ENCODE results near the gene EGLN2. TPM values are rescaled to one million over a fixed set of nuclear protein-coding genes. Genes with fewer than 3 reads are reported as not detected.
"Not testable (repeated sequence)": the region's sequence is repeated elsewhere in the genome, so short reads cannot be mapped to it uniquely, and the experiment has no call there.

EGLN2 gene
- 42.2 TPM for total RNA-seq

- DNase-seq (ENCODE audit: low spot score) (peak; percentile 100), ATAC-seq (peak; percentile 83)
Observed at GRCh38 chr19:40798683-40799557, at the start of gene EGLN2. Gene EGLN2 (plus strand): TSS chr19:40799191. CDS start chr19:40800573, 1,382 bp downstream.

- DNase-seq (ENCODE audit: low spot score) (peak; percentile 100), ATAC-seq (peak; percentile 85)
Observed at GRCh38 chr19:40750058-40750873, 48.7 kb upstream of the EGLN2 start, which contains the start of gene ACTMAP. Gene ACTMAP (minus strand): TSS chr19:40750477. CDS start chr19:40749803, 674 bp downstream.

- peak; percentile 79 for ATAC-seq
- DNase-seq (ENCODE audit: low spot score): peak; percentile 97
Observed at GRCh38 chr19:40750874-40751537, 48.0 kb upstream of the EGLN2 start, which contains the start of gene SNRPA. Gene SNRPA (plus strand): TSS chr19:40751203. CDS start chr19:40751409, 206 bp downstream.

GRCh38 chr19:40752257-40752781 lies 46.7 kb upstream of the EGLN2 start:
- no peak for ATAC-seq
- no peak for DNase-seq (ENCODE audit: low spot score)

- ATAC-seq: peak; percentile 45
Observed at GRCh38 chr19:40754611-40755247, 44.3 kb upstream of the EGLN2 start.

GRCh38 chr19:40755248-40755624 lies 43.8 kb upstream of the EGLN2 start:
- ATAC-seq: no peak

More at GRCh38 chr19:40754611-40755247, 44.3 kb upstream of the EGLN2 start:
- DNase-seq (ENCODE audit: low spot score): peak; percentile 73

GRCh38 chr19:40755791-40756190 lies 43.2 kb upstream of the EGLN2 start:
- DNase-seq (ENCODE audit: low spot score): no peak
- no peak for ATAC-seq

More at GRCh38 chr19:40755248-40755624, 43.8 kb upstream of the EGLN2 start:
- no peak for DNase-seq (ENCODE audit: low spot score)

- DNase-seq (ENCODE audit: low spot score): no peak
- no peak for ATAC-seq
Observed at GRCh38 chr19:40756502-40757110, 42.4 kb upstream of the EGLN2 start.

GRCh38 chr19:40758491-40758890 lies 40.5 kb upstream of the EGLN2 start:
- ATAC-seq (no peak), DNase-seq (ENCODE audit: low spot score) (no peak)

GRCh38 chr19:40759352-40759751 lies 39.6 kb upstream of the EGLN2 start:
- DNase-seq (ENCODE audit: low spot score) (no peak), ATAC-seq (no peak)

GRCh38 chr19:40762754-40763470 lies 36.1 kb upstream of the EGLN2 start:
- DNase-seq (ENCODE audit: low spot score) (no peak), ATAC-seq (no peak)

GRCh38 chr19:40763526-40763925 lies 35.5 kb upstream of the EGLN2 start:
- ATAC-seq: no peak
- no peak for DNase-seq (ENCODE audit: low spot score)

GRCh38 chr19:40763963-40764362 lies 35.0 kb upstream of the EGLN2 start:
- DNase-seq (ENCODE audit: low spot score) (no peak), ATAC-seq (no peak)

- not testable (repeated sequence) for DNase-seq (ENCODE audit: low spot score); ATAC-seq
Observed at GRCh38 chr19:40766385-40766784, 32.6 kb upstream of the EGLN2 start.

GRCh38 chr19:40768869-40769268 lies 30.1 kb upstream of the EGLN2 start:
- ATAC-seq: no peak

GRCh38 chr19:40771101-40771862 lies 27.7 kb upstream of the EGLN2 start:
- peak; percentile 15 for ATAC-seq
- DNase-seq (ENCODE audit: low spot score): not testable (repeated sequence)

More at GRCh38 chr19:40768869-40769268, 30.1 kb upstream of the EGLN2 start:
- DNase-seq (ENCODE audit: low spot score): no peak

- no peak for ATAC-seq
- no peak for DNase-seq (ENCODE audit: low spot score)
Observed at GRCh38 chr19:40774916-40775631, 23.9 kb upstream of the EGLN2 start, which contains the start of gene MIA. Gene MIA (plus strand): TSS chr19:40775521. CDS start chr19:40775543, 22 bp downstream.

Measured in left lobe of liver (tissue), 2 donors.